ENCODE results near the gene ADAM33.

DNA sequence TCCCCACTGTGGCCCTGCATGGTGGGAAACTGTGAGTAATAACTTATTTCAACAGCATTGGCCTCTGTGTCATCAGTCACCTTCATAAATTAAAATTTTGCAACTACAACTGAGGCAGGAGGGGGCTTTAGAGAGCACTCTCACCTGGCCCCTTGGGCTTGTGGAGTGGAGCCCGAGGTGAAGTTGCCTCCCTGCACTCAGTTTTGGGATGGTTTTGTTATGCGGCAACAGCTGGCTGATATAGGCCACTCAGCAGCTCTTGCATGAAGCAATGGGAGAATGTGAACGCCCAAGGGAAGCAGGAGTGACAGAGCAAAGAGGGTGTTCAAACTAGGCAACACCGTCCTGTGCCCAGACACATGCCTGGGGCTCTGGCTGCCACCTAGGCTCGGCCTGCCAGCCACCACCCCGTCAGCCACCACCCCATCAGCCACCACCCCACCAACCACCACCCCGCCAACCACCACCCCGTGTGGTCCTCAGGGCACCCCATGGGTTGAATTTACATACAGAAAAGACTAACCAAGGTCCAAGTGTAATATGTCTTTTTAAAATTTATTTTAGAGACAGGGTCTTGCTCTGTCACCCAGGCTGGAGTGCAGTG, 14.3 kb downstream of the ADAM33 start:
- TF ChIP-seq CTCF (conservative IDR thresholded peaks at IDR 0.05; ENCODE audit: low read depth, low read length) = no peak
- TF ChIP-seq EZH2 (IDR thresholded peaks at IDR 0.05; ENCODE audit: borderline replicate concordance, low read depth, low read length, poor library complexity, severe bottlenecking) = no peak

All from A673 (cell line).